ENCODE measurements around the gene ANXA9. TPM values are rescaled to one million over a fixed set of nuclear protein-coding genes. Genes with fewer than 3 reads are reported as not detected.

The ANXA9 gene
- total RNA-seq, 1 donor from 2014 or later, result 0.26 TPM

DNA sequence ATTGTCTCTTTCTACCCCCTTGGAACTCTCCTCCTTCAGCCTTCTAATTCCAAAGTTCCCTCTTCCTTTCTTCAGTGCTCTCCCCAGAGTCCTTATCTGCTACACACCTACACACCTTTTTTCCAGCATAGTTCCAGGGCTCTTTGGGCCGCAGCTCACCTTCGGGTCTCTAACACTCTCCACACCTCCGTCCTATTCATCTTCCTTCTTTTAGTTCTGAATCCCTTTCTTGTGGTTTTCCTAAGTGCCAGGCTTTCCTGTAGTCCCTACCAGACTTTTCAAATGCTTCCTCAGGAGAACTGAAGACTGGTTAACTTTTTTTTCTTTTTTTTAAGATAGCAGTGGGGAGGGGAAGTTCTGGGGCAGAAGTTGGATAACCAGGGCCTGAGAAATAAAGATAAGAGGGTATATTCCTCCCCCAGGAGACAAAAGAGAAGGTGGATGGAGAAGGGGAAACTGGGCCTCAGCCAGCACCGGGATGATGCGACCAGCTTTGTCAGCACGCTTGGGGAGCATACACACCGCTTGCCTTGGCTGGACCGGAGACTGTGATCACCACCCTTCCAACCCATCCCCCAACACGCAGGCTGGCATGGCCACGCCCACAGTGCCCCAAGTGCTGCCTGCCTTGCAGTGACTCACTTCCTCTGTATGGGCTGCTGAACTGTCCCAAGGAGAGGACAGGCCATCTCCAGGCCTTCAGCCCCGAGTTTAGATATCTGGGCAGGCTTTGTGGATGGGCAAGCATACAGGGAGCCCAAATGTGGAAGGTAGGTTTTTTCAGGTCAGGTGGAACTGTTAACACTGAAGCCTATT, 5.0 kb upstream of the ANXA9 start:
- Histone ChIP-seq H3K4me3 (ENCODE audit: low read depth, low read length) (no peak overlapping the region), H3K36me3 (ENCODE audit: control insufficient read depth, insufficient read depth, low read length) (no peaks in the 10 kb centered on the region), H3K27me3 (ENCODE audit: control insufficient read depth, insufficient read depth, low read length) (no peaks in the 10 kb centered on the region)
- DNase-seq (ENCODE audit: low read depth) (peak; percentile 85), FAIRE-seq (no peak)
- TF ChIP-seq, protein P1, sequence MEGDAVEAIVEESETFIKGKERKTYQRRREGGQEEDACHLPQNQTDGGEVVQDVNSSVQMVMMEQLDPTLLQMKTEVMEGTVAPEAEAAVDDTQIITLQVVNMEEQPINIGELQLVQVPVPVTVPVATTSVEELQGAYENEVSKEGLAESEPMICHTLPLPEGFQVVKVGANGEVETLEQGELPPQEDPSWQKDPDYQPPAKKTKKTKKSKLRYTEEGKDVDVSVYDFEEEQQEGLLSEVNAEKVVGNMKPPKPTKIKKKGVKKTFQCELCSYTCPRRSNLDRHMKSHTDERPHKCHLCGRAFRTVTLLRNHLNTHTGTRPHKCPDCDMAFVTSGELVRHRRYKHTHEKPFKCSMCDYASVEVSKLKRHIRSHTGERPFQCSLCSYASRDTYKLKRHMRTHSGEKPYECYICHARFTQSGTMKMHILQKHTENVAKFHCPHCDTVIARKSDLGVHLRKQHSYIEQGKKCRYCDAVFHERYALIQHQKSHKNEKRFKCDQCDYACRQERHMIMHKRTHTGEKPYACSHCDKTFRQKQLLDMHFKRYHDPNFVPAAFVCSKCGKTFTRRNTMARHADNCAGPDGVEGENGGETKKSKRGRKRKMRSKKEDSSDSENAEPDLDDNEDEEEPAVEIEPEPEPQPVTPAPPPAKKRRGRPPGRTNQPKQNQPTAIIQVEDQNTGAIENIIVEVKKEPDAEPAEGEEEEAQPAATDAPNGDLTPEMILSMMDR (IDR thresholded peaks at IDR 0.05; ENCODE audit: insufficient read depth, low read length, severe bottlenecking), result no peak

DNA sequence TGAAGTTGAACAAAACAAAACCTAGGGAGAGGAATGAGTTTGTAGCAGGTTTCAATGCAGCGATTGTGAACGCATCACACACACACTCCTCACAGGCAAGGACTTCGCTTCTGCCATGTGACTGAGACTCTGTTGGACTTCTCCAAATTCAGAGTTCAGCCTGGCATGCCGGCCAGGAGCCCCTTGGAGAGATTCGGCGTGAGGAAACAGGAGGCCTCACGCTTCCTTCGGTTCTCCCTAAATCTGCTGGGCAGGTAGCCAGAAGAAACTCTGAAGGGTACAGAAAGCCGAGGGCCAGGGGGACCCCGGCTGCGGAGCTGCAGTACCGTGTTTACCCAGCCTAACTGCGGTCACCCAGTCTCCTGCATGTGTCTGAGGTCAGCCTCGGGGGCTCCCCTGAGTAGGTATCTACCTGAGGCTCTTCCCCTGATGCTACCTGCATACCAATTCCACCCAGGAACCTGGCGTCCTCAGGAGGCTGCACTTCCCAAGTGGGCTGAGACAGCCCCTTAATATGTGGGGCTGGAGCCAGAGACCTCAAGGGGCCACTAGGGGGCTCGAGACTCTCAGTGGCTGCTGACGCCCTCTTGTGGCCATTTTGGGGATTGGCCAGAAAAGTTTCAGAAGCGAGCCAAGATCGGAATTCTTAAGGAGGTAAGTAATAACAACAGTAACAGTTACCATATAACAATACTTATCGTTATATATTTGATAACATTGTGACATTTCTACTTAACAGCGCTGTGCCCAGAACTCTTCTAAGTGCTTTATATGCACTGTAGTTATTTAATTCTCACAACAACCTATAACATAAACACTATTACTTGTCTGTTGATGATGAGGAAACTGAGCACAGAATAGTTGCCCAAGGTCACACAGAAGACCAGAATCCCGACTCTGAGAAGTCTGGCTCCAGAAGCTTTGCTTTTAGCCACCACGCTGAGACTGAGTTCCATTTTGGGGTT, 2.7 kb upstream of the ANXA9 start:
- no peaks in the 10 kb centered on the region for H3K27me3 ChIP-seq (ENCODE audit: control insufficient read depth, insufficient read depth, low read length)
- H3K36me3 ChIP-seq (ENCODE audit: control insufficient read depth, insufficient read depth, low read length), result no peaks in the 10 kb centered on the region
- DNase-seq (ENCODE audit: low read depth) (peak; percentile 78), FAIRE-seq (no peak)
- no peak overlapping the region for H3K4me3 ChIP-seq (ENCODE audit: low read depth, low read length)
- TF ChIP-seq, protein P1 (IDR thresholded peaks at IDR 0.05; ENCODE audit: insufficient read depth, low read length, severe bottlenecking), result peak; percentile 99

DNA sequence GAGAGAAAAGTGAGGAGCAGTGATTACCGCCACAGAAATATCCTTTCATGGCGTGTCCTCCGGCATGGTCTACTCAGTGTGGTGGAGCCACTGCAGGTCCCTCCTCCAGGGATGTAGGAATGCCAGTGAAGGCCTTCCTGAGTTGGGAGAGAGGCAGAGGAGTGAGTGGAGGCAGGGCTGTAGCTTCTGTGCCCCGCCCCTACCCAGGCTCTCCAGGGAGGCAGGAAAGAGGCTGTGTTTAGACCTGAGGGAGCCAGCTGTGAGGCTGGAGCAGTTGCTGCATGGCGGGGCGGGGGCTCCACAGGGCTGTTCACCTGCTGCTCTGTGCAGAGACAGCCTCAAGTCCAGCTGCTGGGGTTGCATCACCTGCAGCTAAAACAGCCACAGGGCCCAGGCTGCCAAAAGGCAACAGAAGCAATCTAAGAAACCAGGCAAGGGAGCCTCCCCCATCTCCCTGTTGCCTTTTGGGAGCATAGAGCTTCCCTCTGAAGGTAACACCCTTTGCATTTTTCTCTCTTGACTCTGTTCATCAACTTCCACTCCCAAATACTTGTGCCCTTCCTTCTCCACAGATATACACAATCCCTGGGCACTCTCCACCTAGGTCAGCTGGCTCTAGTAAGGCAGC, 801 bp upstream of the ANXA9 start:
- no peak overlapping the region for H3K4me3 ChIP-seq (ENCODE audit: low read depth, low read length)
- FAIRE-seq (no peak), DNase-seq (ENCODE audit: low read depth) (peak; percentile 46)
- TF ChIP-seq, protein P1 (IDR thresholded peaks at IDR 0.05; ENCODE audit: insufficient read depth, low read length, severe bottlenecking), result no peak
- no peaks in the 10 kb centered on the region for H3K36me3 ChIP-seq (ENCODE audit: control insufficient read depth, insufficient read depth, low read length)
- no peaks in the 10 kb centered on the region for H3K27me3 ChIP-seq (ENCODE audit: control insufficient read depth, insufficient read depth, low read length)

DNA sequence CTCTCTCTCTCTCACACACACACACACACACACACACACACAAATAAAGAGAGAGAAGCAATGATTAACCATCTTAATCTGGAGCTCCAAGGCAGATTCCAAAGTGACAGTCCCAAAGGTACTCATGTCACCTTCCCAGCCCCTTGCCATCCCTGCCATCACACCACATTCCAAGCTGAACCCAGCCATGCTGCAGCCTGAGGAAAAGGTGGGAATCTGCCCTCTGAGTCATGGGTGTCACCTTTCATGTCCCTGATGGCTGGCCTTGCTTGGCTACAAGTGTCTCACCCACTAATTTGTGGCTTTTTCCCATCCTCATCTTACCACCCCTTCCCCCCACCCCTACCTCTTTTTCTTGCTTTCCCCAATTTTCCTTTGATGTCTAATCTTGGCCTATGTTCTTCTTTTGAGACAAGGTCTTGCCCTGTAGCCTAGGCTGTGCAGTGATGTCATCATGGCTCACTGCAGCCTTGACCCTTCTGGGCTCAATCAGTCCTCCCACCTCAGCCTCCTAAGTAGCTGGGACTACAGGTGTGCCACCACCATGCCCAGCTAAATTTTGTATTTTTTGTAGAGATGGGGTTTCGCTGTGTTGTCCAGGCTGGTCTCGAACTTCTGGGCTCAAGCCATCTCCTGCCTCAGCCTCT, 3.2 kb downstream of the ANXA9 start:
- no peak overlapping the region for H3K4me3 ChIP-seq (ENCODE audit: low read depth, low read length)
- no peak for DNase-seq (ENCODE audit: low read depth)
- TF ChIP-seq, protein P1 (IDR thresholded peaks at IDR 0.05; ENCODE audit: insufficient read depth, low read length, severe bottlenecking), result no peak
- no peak for FAIRE-seq
- H3K36me3 ChIP-seq (ENCODE audit: control insufficient read depth, insufficient read depth, low read length), result no peaks in the 10 kb centered on the region
- no peaks in the 10 kb centered on the region for H3K27me3 ChIP-seq (ENCODE audit: control insufficient read depth, insufficient read depth, low read length)

DNA sequence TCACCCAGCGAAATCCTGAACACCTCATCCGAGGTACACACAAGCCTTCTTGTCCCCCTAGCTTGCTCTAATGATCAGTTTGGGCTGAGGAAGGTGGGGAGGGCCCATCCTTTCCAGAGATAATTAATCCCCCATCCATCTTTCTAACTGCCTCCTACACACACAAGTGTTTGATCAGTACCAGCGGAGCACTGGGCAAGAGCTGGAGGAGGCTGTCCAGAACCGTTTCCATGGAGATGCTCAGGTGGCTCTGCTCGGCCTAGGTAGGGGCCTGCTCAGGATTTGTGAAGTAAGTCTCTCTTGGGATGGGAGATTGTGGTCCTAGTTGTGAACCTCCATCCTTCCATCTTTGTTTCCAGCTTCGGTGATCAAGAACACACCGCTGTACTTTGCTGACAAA, 5.8 kb downstream of the ANXA9 start:
- DNase-seq (ENCODE audit: low read depth) (no peak), FAIRE-seq (no peak)
- no peak overlapping the region for H3K4me3 ChIP-seq (ENCODE audit: low read depth, low read length)
- H3K27me3 ChIP-seq (ENCODE audit: control insufficient read depth, insufficient read depth, low read length), result no peaks in the 10 kb centered on the region
- no peaks in the 10 kb centered on the region for H3K36me3 ChIP-seq (ENCODE audit: control insufficient read depth, insufficient read depth, low read length)
- TF ChIP-seq, protein P1 (IDR thresholded peaks at IDR 0.05; ENCODE audit: insufficient read depth, low read length, severe bottlenecking), result no peak
